ENCODE data around the gene TFF2. TPM values are rescaled to one million over a fixed set of nuclear protein-coding genes. Genes with fewer than 3 reads are reported as not detected.

TFF2 gene
- total RNA-seq, 1 donor from 2014 or later, result not detected

DNA sequence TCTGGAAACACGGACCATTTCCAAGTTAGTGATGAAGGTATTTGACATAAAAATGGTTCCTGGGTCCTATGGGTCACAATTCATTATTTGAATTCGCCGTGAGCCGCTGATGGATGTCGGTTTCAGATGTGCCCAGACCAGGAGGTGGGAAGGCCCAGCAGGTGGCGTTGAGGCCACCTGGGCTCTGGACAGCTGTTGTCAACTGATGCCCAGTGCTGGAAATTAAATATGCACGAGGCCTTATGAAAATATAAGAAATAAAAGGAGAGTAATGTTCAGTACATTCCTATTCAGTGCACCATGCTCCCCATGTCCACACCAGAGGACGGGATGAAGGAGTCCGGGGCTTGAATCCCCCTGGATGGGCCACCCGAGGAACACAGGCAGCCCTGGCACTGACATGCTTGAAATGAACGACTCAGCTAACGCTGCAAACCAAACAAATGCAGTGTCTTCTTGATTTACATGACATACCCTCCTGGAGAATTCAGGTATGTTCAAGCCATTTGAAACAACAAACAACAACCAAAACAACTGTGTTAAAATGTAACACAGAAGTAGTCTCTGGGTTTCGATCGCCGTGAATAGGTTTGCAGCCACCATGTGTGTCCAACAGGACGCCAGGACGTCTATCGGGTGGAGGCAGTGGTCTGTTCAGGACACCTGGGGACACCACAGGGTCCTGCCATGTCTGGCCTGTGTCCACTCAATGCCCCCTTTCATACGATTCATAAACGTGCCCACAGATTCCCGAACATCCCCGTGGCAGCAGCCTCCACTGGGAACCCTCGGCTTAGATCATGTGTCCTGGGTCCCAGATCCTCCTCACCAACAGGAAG is 41.7 kb downstream of the TFF2 start:
- H3K36me3 Mint-ChIP-seq (ENCODE audit: low read depth, unreplicated experiment), result no peaks in the 10 kb centered on the region
- H3K27me3 Mint-ChIP-seq (ENCODE audit: unreplicated experiment), result peaks cover 4% of the 10 kb centered on the region
- H3K4me3 Mint-ChIP-seq (ENCODE audit: unreplicated experiment), result no peak overlapping the region
- H3K9me3 Mint-ChIP-seq (ENCODE audit: unreplicated experiment), result no peaks in the 10 kb centered on the region
- TF ChIP-seq, protein P1, sequence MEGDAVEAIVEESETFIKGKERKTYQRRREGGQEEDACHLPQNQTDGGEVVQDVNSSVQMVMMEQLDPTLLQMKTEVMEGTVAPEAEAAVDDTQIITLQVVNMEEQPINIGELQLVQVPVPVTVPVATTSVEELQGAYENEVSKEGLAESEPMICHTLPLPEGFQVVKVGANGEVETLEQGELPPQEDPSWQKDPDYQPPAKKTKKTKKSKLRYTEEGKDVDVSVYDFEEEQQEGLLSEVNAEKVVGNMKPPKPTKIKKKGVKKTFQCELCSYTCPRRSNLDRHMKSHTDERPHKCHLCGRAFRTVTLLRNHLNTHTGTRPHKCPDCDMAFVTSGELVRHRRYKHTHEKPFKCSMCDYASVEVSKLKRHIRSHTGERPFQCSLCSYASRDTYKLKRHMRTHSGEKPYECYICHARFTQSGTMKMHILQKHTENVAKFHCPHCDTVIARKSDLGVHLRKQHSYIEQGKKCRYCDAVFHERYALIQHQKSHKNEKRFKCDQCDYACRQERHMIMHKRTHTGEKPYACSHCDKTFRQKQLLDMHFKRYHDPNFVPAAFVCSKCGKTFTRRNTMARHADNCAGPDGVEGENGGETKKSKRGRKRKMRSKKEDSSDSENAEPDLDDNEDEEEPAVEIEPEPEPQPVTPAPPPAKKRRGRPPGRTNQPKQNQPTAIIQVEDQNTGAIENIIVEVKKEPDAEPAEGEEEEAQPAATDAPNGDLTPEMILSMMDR (IDR thresholded peaks at IDR 0.05; ENCODE audit: unreplicated experiment), result no peak
- peaks cover 12% of the 10 kb centered on the region for H3K4me1 Mint-ChIP-seq (ENCODE audit: unreplicated experiment)
- DNase-seq (ENCODE audit: low spot score), result no peak
- H3K27ac Mint-ChIP-seq (ENCODE audit: unreplicated experiment), result no peak overlapping the region

DNA sequence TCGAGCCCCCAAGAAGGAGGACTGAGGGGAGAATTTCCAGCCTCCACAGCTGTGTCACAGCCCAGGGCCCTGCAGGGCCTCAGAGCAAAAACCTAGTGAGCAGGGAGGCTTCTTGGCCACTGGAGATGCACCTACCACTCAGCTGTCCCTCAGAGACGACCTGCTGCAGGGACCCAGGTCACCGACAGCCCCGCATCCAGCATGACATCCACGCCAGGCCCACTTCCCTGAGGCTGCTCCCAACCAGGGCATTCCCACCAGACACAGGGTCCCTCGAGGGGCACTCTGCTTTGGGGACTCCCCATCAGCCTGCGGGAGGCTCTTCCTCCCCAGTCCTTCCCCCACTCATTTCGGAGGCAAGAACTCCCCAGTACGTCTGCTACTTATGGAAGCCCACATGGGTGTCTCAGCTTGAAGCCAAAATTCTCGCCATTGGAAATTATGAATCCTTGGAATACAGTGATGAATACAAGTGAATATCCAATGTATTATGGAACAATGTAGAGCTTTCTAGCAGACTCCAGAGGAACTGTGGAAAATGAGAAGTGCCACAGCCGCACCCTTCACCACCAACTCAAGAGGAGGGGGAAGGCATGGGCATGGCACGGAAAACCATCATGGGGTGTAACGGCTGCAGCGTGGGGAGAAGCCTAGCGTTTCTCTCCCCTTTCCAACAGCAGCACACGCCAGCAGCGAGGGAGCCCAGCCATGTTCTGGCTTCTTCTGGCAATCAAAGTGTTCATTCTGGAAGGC is 42.5 kb downstream of the TFF2 start:
- no peaks in the 10 kb centered on the region for H3K9me3 Mint-ChIP-seq (ENCODE audit: unreplicated experiment)
- peaks cover 9% of the 10 kb centered on the region for H3K4me1 Mint-ChIP-seq (ENCODE audit: unreplicated experiment)
- no peak overlapping the region for H3K4me3 Mint-ChIP-seq (ENCODE audit: unreplicated experiment)
- no peaks in the 10 kb centered on the region for H3K36me3 Mint-ChIP-seq (ENCODE audit: low read depth, unreplicated experiment)
- no peak overlapping the region for H3K27ac Mint-ChIP-seq (ENCODE audit: unreplicated experiment)
- peaks cover 4% of the 10 kb centered on the region for H3K27me3 Mint-ChIP-seq (ENCODE audit: unreplicated experiment)
- no peak for DNase-seq (ENCODE audit: low spot score)
- TF ChIP-seq, protein P1 (IDR thresholded peaks at IDR 0.05; ENCODE audit: unreplicated experiment), result no peak

DNA sequence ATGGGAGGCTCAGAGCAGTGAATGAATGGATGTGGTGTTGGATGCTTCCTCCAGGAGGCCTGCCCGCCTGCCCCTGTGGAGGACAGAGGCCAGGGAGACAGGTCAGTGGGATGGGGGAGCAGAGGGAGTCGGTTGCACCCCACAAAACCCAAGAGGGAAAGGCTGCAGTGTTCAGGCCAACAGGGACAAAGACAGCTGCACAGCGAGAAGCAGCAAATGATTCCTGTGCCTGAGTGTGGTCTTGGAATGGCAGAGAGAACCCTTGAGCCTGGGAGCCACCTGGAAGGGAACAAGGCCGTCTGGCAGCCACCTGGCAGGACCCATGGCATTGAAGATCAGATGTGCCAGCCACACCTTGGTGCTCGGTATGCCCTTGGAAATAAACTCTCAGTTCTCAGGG is 43.7 kb downstream of the TFF2 start:
- H3K36me3 Mint-ChIP-seq (ENCODE audit: low read depth, unreplicated experiment), result no peaks in the 10 kb centered on the region
- no peak for DNase-seq (ENCODE audit: low spot score)
- peaks cover 4% of the 10 kb centered on the region for H3K27me3 Mint-ChIP-seq (ENCODE audit: unreplicated experiment)
- TF ChIP-seq, protein P1 (IDR thresholded peaks at IDR 0.05; ENCODE audit: unreplicated experiment), result no peak
- H3K4me3 Mint-ChIP-seq (ENCODE audit: unreplicated experiment), result no peak overlapping the region
- H3K9me3 Mint-ChIP-seq (ENCODE audit: unreplicated experiment), result no peaks in the 10 kb centered on the region
- H3K4me1 Mint-ChIP-seq (ENCODE audit: unreplicated experiment), result peaks cover 9% of the 10 kb centered on the region
- H3K27ac Mint-ChIP-seq (ENCODE audit: unreplicated experiment), result no peak overlapping the region

DNA sequence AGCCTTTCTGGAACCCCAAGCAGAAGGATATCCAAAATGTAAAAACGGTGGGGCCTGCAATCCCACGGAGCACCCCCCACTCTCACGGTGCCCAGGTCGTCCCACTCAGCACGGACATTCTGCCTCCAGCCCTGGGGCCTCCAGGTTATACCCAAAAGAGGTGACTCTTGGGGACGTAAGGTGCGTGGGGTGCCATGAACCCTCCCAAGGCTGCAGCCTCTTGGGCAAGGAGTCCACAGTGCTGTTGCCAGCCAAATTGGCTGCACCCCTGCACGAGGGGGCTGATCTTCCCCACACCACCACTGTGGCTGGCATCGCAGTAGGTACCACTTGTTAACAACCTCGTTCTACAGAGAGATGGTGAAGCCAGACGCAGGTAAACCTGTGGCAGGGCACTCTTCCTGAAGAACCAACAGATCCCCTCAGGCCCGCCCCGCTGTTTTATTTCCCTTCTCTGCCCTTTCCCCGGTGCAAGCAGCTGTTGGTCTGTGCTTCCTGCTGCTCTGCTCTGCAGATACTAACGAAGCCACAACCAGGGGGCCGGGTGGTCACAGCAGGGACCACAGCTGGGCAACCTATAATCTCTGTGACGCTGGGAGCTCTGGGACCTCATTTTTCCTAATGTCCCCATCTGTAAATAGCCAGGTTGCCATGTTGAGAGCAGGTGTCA is 44.3 kb downstream of the TFF2 start:
- no peaks in the 10 kb centered on the region for H3K9me3 Mint-ChIP-seq (ENCODE audit: unreplicated experiment)
- H3K27ac Mint-ChIP-seq (ENCODE audit: unreplicated experiment), result no peak overlapping the region
- no peak overlapping the region for H3K4me3 Mint-ChIP-seq (ENCODE audit: unreplicated experiment)
- peaks cover 13% of the 10 kb centered on the region for H3K4me1 Mint-ChIP-seq (ENCODE audit: unreplicated experiment)
- H3K36me3 Mint-ChIP-seq (ENCODE audit: low read depth, unreplicated experiment), result no peaks in the 10 kb centered on the region
- TF ChIP-seq, protein P1 (IDR thresholded peaks at IDR 0.05; ENCODE audit: unreplicated experiment), result no peak
- peaks cover 4% of the 10 kb centered on the region for H3K27me3 Mint-ChIP-seq (ENCODE audit: unreplicated experiment)
- no peak for DNase-seq (ENCODE audit: low spot score)
